CD14-positive monocyte (primary cell): Measurements from ENCODE around the gene CSPG4. TPM values are rescaled to one million over a fixed set of nuclear protein-coding genes. Genes with fewer than 3 reads are reported as not detected.
"Not testable (repeated sequence)": the region's sequence is repeated elsewhere in the genome, so short reads cannot be mapped to it uniquely, and the experiment has no call there.

ENCODE experiments used
- DNase-seq, 3 donors: peaks; one replicate each; pipeline ENCODE4 v3.0.0-alpha.2; 2011 to 2022
- H2AFZ ChIP-seq: 2 replicates; pipeline ENCODE4 v1.6.0; 2012; ENCODE audit warnings: mild to moderate bottlenecking, low read depth, low read length, inconsistent platforms; ENCODE audit not compliant: insufficient read depth, poor library complexity, severe bottlenecking
- H3K27ac ChIP-seq, 2 donors: 1 replicate in 1 of 2; 2 replicates in 1 of 2; pipeline ENCODE4 v1.5.1; 2012 to 2013; ENCODE audit warnings: low read length in 2 of 2, control low read depth in 1 of 2, inconsistent platforms in 1 of 2, low read depth in 1 of 2, mild to moderate bottlenecking in 1 of 2
- H3K27me3 ChIP-seq, 2 donors: one replicate each; pipeline versions ENCODE4 v1.6.0 to v1.6.1; 2011 to 2013; ENCODE audit warnings: low read length in 2 of 2; ENCODE audit not compliant: control insufficient read depth in 2 of 2, insufficient read depth in 2 of 2
- H3K36me3 ChIP-seq, 2 donors: replicated peaks in 1 of 2; 1 replicate in 1 of 2; 2 replicates in 1 of 2; pipeline versions ENCODE4 v1.5.1 to v1.6.1; 2012 to 2013; ENCODE audit warnings: low read length in 2 of 2, control low read depth in 1 of 2, inconsistent platforms in 1 of 2, mild to moderate bottlenecking in 1 of 2; ENCODE audit not compliant: insufficient read depth in 2 of 2, control insufficient read depth in 1 of 2
- H3K4me1 ChIP-seq, 2 donors: 1 replicate in 1 of 2; 2 replicates in 1 of 2; pipeline versions ENCODE4 v1.5.1 to v1.6.1; 2012 to 2013; ENCODE audit warnings: low read length in 2 of 2, control low read depth in 1 of 2, inconsistent platforms in 1 of 2, mild to moderate bottlenecking in 1 of 2, moderate library complexity in 1 of 2; ENCODE audit not compliant: insufficient read depth in 2 of 2, control insufficient read depth in 1 of 2
- H3K4me2 ChIP-seq: replicated peaks from 2 replicates; pipeline ENCODE3; 2012; ENCODE audit warnings: low read length, moderate library complexity, mild to moderate bottlenecking; ENCODE audit not compliant: poor library complexity, severe bottlenecking; ENCODE audit errors: extremely low read depth
- H3K4me3 ChIP-seq, 3 experiments: fragments of 200-600 bp in 1 of 3; sonication (generic) in 1 of 3; replicated peaks in 1 of 3; 1 replicate in 2 of 3; 2 replicates in 1 of 3; pipeline ENCODE4 v1.5.1; 2011 to 2013; ENCODE audit warnings: low read length in 3 of 3, mild to moderate bottlenecking in 3 of 3, control low read depth in 2 of 3, low read depth in 2 of 3, inconsistent platforms in 1 of 3, moderate library complexity in 1 of 3
- H3K79me2 ChIP-seq: 2 replicates; pipeline ENCODE4 v1.6.0; 2012; ENCODE audit warnings: mild to moderate bottlenecking, control low read depth, inconsistent platforms, low read length, moderate library complexity; ENCODE audit not compliant: insufficient read depth
- H3K9ac ChIP-seq: 2 replicates; pipeline ENCODE4 v1.6.0; 2017; ENCODE audit warnings: low read length, mild to moderate bottlenecking; ENCODE audit not compliant: insufficient read depth, poor library complexity, severe bottlenecking
- H3K9me3 ChIP-seq, 2 donors: replicated peaks in 1 of 2; 1 replicate in 1 of 2; 2 replicates in 1 of 2; pipeline versions ENCODE4 v1.5.1 to v1.6.1; 2012 to 2013; ENCODE audit warnings: low read length in 2 of 2, control low read depth in 1 of 2; ENCODE audit not compliant: control insufficient read depth in 1 of 2, insufficient read depth in 1 of 2
- H4K20me1 ChIP-seq: 2 replicates; pipeline ENCODE4 v1.6.0; 2012; ENCODE audit warnings: mild to moderate bottlenecking, low read length, control low read depth, moderate library complexity; ENCODE audit not compliant: insufficient read depth
- H3K27ac Mint-ChIP-seq, 7 donors: one replicate each; pipeline ENCODE4 v1.8.0; 2020; ENCODE audit warnings: mild to moderate bottlenecking in 7 of 7, mixed read lengths in 7 of 7, moderate library complexity in 6 of 7, inconsistent platforms in 2 of 7
- H3K27me3 Mint-ChIP-seq, 3 donors: one replicate each; pipeline ENCODE4 v1.8.0; 2021 to 2022; ENCODE audit warnings: low read depth in 3 of 3, mild to moderate bottlenecking in 3 of 3, mixed read lengths in 3 of 3, moderate library complexity in 3 of 3, inconsistent platforms in 1 of 3
- H3K36me3 Mint-ChIP-seq, 2 donors: one replicate each; pipeline ENCODE4 v1.8.0; 2020; ENCODE audit warnings: mixed read lengths in 2 of 2, inconsistent platforms in 1 of 2, mild to moderate bottlenecking in 1 of 2
- H3K4me1 Mint-ChIP-seq: one replicate; pipeline ENCODE4 v1.8.0; 2020; ENCODE audit warnings: mild to moderate bottlenecking, mixed read lengths
- H3K4me3 Mint-ChIP-seq, 2 donors: one replicate each; pipeline ENCODE4 v1.8.0; 2020; ENCODE audit warnings: mild to moderate bottlenecking in 2 of 2, mixed read lengths in 2 of 2, moderate library complexity in 1 of 2
- H3K9me3 Mint-ChIP-seq, 7 donors: one replicate each; pipeline ENCODE4 v1.8.0; 2020 to 2022; ENCODE audit warnings: mixed read lengths in 7 of 7, mild to moderate bottlenecking in 6 of 7, moderate library complexity in 6 of 7, inconsistent platforms in 2 of 7
- CTCF ChIP-seq: fragments of 200-600 bp; IDR thresholded peaks from one replicate; pipeline ENCODE4 v1.8.0; 2022; ENCODE audit warnings: antibody characterized with exemption, mild to moderate bottlenecking
- WGBS: methylation state at CpG from one replicate; pipeline ENCODE4 v1.1.5; 2013; ENCODE audit warnings: missing lambda C conversion rate; ENCODE audit not compliant: insufficient coverage; 5-methylcytosine and 5-hydroxymethylcytosine counted together
- intact Hi-C, 2 donors: fragments of 100-400 bp; cut with micrococcal nuclease; formaldehyde crosslinking; loops; one replicate each; pipeline versions ENCODE4 v1.15.0 to v1.15.1; 2023
- polyA plus RNA-seq, 3 donors: library from polyadenylated mRNA; depleted of rRNA in 1 of 3; unstranded in 2 of 3; stranded (reverse) in 1 of 3; fragments of 300-500 nt in 2 of 3; fragments of >200 nt in 1 of 3; fragmentation: Illumina TruSeq in 2 of 3; gene quantifications; 1 replicate in 2 of 3; 2 replicates in 1 of 3; pipeline ENCODE4 v1.2.3, GENCODE V29; 2012 to 2021

CSPG4 gene
- polyA plus RNA-seq, 3 donors = not detected

GRCh38 chr15:75745305-75745704 lies 32.7 kb upstream of the CSPG4 start:
- Histone ChIP-seq H4K20me1 (no peaks in the 10 kb centered on the region), H3K27me3 (no peaks in the 10 kb centered on the region), H3K4me2 (no peak overlapping the region), H3K36me3 (no peaks in the 10 kb centered on the region), H3K9ac (no peak overlapping the region), H3K27ac (no peak overlapping the region), H3K4me3 (no peak overlapping the region), H2AFZ (no peak overlapping the region), H3K4me1 (no peaks in the 10 kb centered on the region), H3K79me2 (no peaks in the 10 kb centered on the region), H3K9me3 (no peaks in the 10 kb centered on the region)
- Mint-ChIP-seq H3K9me3 (peaks cover 0 to 6% (median 0%) of the 10 kb centered on the region in 7 donors), H3K4me3 (no peak overlapping the region), H3K36me3 (no peaks in the 10 kb centered on the region), H3K27me3 (peaks cover 0 to 7% (median 5%) of the 10 kb centered on the region in 3 donors), H3K4me1 (peaks cover 4% of the 10 kb centered on the region), H3K27ac (no peak overlapping the region)
- intact Hi-C loops = no loop called here
- no CpG with 5 or more reads among the region's 1 CpG for WGBS
- no peak for DNase-seq
- no peak for TF ChIP-seq CTCF

GRCh38 chr15:75742346-75742745 lies 29.7 kb upstream of the CSPG4 start:
- H3K4me3 Mint-ChIP-seq, H3K27me3 ChIP-seq, H3K79me2 ChIP-seq, H3K27ac Mint-ChIP-seq, H3K9me3 ChIP-seq, H3K9ac ChIP-seq, H3K9me3 Mint-ChIP-seq, H4K20me1 ChIP-seq, H2AFZ ChIP-seq, H3K27ac ChIP-seq, intact Hi-C loops, H3K4me2 ChIP-seq, H3K36me3 Mint-ChIP-seq, DNase-seq, H3K4me3 ChIP-seq, H3K36me3 ChIP-seq: not testable (repeated sequence)
- H3K4me1 ChIP-seq = peaks cover 14 to 16% of the 10 kb centered on the region in 2 donors
- peaks cover 11% of the 10 kb centered on the region for H3K4me1 Mint-ChIP-seq
- 95% methylated on average over 4 of the region's 4 CpGs for WGBS
- peaks cover 5 to 11% (median 8%) of the 10 kb centered on the region in 3 donors for H3K27me3 Mint-ChIP-seq
